Esophagus muscularis mucosa (tissue), 4 donors: ENCODE results near the gene PXYLP1.

Experiments
- EP300 ChIP-seq: sonication (generic); formaldehyde crosslinking; IDR thresholded peaks from one replicate; pipeline ENCODE4 v1.6.1; 2017; ENCODE audit warnings: antibody characterized with exemption
- POLR2A ChIP-seq: fragments of 450-650 bp; IDR thresholded peaks from one replicate; pipeline ENCODE4 v1.6.1; 2017; ENCODE audit warnings: antibody characterized with exemption, moderate library complexity, mild to moderate bottlenecking, low read depth
- TF ChIP-seq, protein P1 (sequence below), 3 experiments: fragments of 200-600 bp in 2 of 3; fragments of 450-650 bp in 1 of 3; sonication (generic) in 2 of 3; IDR thresholded peaks; one replicate each; pipeline ENCODE4 v1.5.1; 2017 to 2019; ENCODE audit warnings: antibody characterized with exemption in 3 of 3, mild to moderate bottlenecking in 2 of 3, moderate library complexity in 1 of 3

DNA sequence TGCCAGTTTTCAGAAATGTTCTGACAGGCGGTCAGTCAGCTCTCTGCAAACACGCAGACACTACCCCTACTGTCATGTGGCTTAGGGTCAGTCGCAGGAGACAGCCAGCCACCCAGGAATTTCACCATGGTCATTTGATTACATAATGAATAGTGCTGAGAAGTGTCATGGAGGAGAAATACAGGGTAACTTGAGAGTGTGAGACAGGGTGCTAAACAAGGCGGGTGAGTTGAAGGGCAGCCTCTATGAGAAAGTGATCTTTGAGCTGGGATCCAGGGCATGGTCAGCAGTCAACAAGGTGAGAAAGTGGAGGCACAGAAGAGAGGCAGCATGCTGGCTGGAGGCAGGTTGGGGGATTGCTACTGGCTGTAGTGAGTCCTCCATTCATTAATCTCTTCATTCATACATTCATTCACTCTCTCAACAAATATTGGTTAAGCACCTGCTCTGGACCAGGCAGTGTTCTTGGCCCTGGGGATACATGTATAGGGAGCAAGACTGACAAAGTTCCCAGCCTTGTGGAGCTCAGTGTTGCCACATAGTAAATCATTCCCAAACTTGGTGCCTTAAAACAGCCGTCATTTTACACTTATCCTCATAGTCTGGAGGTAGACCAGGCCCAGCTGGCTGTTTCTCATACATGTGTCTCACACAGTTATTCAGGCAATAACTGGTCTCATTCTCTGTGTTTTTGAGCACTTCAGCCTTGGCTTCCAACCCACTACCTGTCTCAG lies 14.8 kb downstream of the PXYLP1 start:
- TF ChIP-seq POLR2A = no peak
- TF ChIP-seq, protein P1, sequence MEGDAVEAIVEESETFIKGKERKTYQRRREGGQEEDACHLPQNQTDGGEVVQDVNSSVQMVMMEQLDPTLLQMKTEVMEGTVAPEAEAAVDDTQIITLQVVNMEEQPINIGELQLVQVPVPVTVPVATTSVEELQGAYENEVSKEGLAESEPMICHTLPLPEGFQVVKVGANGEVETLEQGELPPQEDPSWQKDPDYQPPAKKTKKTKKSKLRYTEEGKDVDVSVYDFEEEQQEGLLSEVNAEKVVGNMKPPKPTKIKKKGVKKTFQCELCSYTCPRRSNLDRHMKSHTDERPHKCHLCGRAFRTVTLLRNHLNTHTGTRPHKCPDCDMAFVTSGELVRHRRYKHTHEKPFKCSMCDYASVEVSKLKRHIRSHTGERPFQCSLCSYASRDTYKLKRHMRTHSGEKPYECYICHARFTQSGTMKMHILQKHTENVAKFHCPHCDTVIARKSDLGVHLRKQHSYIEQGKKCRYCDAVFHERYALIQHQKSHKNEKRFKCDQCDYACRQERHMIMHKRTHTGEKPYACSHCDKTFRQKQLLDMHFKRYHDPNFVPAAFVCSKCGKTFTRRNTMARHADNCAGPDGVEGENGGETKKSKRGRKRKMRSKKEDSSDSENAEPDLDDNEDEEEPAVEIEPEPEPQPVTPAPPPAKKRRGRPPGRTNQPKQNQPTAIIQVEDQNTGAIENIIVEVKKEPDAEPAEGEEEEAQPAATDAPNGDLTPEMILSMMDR (IDR thresholded peaks at IDR 0.05) = no peak
- TF ChIP-seq EP300 = no peak
